Measurements from ENCODE around the gene SAMM50. TPM values are rescaled to one million over a fixed set of nuclear protein-coding genes. Genes with fewer than 3 reads are reported as not detected.

SAMM50 gene
- total and polyA plus RNA-seq, 10 of the 15 experiments (the other 5 are each of a cell fraction or from before 2014, with no cell fraction given) = 38.2 to 126 (median 62.4) TPM

DNA sequence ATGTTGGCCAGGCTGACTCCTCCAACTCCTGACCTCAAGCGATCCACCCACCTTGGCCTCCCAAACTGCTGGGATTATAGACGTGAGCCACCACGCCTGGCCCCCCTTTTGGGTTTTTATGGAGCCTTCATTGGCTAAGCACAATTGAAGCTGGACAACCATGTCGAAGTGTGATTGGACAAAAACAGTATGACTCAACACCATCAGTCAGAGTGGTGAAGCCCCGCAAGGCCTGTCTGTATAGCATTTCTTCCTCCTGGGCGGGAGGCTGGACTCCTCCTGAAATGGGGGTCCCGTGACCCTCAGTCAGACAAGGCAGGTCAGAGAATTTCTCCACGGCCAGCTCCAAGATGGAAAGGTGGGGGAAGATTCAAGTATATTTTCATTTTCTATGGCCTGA, 65.7 kb downstream of the SAMM50 start:
- Histone ChIP-seq H3K4me1 (ENCODE audit: control insufficient read depth, insufficient read depth, low read length) (peaks cover 3% of the 10 kb centered on the region; the same call in 1 of the 2 replicates), H2AFZ (ENCODE audit: control insufficient read depth, low read depth, low read length) (no peak overlapping the region), H3K79me2 (ENCODE audit: control insufficient read depth, insufficient read depth, low read length) (peaks cover 39% of the 10 kb centered on the region), H3K4me2 (ENCODE audit: control insufficient read depth, insufficient read depth) (no peak overlapping the region), H3K9ac (ENCODE audit: control insufficient read depth, insufficient read depth, low read length) (no peak overlapping the region), H3K4me3 (0 out of 2 replicates have a peak overlapping the region, but pooled peaks have one; percentile 40), H3K27ac (ENCODE audit: control insufficient read depth, insufficient read depth) (no peak overlapping the region), H3K36me3 (ENCODE audit: control insufficient read depth in 2 of 2, insufficient read depth in 2 of 2, low read length in 1 of 2) (no peaks in the 10 kb centered on the region), H4K20me1 (ENCODE audit: control insufficient read depth, insufficient read depth) (no peaks in the 10 kb centered on the region), H3K27me3 (replicated peaks in 1 of 2; ENCODE audit: control insufficient read depth in 2 of 2, insufficient read depth in 2 of 2, low read length in 1 of 2) (no peaks in the 10 kb centered on the region), H3K9me3 (replicated peaks; ENCODE audit: control insufficient read depth, insufficient read depth, low read length) (no peaks in the 10 kb centered on the region)
- POLR2A ChIA-PET = interaction anchor here (0.6 kb wide), 1 partner anchor 23 kb away, joined by 5 read pairs; no protein-coding TSS in a partner anchor
- intact Hi-C loops (cut with micrococcal nuclease; ENCODE audit: unreplicated experiment) = no loop called here
- RAD21 ChIA-PET (ENCODE audit: unreplicated experiment) = interaction anchor here (0.9 to 2.4 kb wide), 3 partner anchors 28 to 65 kb away, joined by 3 to 10 read pairs (median 8); no protein-coding TSS in a partner anchor
- CTCF ChIA-PET = interaction anchor here (1.2 to 9.4 kb wide), 3 partner anchors 27 to 65 kb away, joined by 3 to 74 read pairs (median 10); no protein-coding TSS in a partner anchor
- SMC1A ChIA-PET (ENCODE audit: uncharacterized antibody, unreplicated experiment) = interaction anchor here (1.2 to 3.8 kb wide), 3 partner anchors 27 to 65 kb away, joined by 3 to 16 read pairs (median 13); no protein-coding TSS in a partner anchor
- DNase-seq (ENCODE audit: low read depth, low spot score) (no peak), FAIRE-seq (no peak), ATAC-seq (no peak)
- BruUV-seq (replicated peaks) = no TSS peak
- TF ChIP-seq CHD4 (IDR thresholded peaks at IDR 0.05) (no peak), CHD1 (IDR thresholded peaks at IDR 0.05; ENCODE audit: low read depth, low read length) (no peak), STAT3 (IDR thresholded peaks at IDR 0.05; ENCODE audit: low read depth, low read length) (no peak), ATF7 (IDR thresholded peaks at IDR 0.05; ENCODE audit: low read depth) (no peak), PKNOX1 (IDR thresholded peaks at IDR 0.05) (no peak), POU2F2 (IDR thresholded peaks at IDR 0.05; ENCODE audit: borderline replicate concordance, low read depth, low read length) (no peak), RUNX3 (IDR thresholded peaks at IDR 0.05; ENCODE audit: low read length) (no peak), NR2C1 (IDR thresholded peaks at IDR 0.05) (no peak), SMAD5 (IDR thresholded peaks at IDR 0.05; ENCODE audit: low read depth) (no peak), MYB (IDR thresholded peaks at IDR 0.05; ENCODE audit: borderline replicate concordance, low read depth, low read length) (no peak), HCFC1 (IDR thresholded peaks at IDR 0.05; ENCODE audit: low read length) (no peak), SREBF2 (IDR thresholded peaks at IDR 0.05; ENCODE audit: low read length) (no peak), CBX5 (IDR thresholded peaks at IDR 0.05; ENCODE audit: low read depth) (no peak), JUNB (IDR thresholded peaks at IDR 0.05) (no peak), SP1 (IDR thresholded peaks at IDR 0.05; ENCODE audit: low read depth, low read length) (no peak), MYC (IDR thresholded peaks at IDR 0.05; ENCODE audit: insufficient read depth, insufficient read length, insufficient replicate concordance, low read length, severe bottlenecking) (no peak), ETV6 (conservative IDR thresholded peaks at IDR 0.05 in 1 of 2, IDR thresholded peaks at IDR 0.05 in 1 of 2; ENCODE audit: borderline replicate concordance in 1 of 2, low read depth in 1 of 2) (no peak)
- TF ChIP-seq, protein P1, sequence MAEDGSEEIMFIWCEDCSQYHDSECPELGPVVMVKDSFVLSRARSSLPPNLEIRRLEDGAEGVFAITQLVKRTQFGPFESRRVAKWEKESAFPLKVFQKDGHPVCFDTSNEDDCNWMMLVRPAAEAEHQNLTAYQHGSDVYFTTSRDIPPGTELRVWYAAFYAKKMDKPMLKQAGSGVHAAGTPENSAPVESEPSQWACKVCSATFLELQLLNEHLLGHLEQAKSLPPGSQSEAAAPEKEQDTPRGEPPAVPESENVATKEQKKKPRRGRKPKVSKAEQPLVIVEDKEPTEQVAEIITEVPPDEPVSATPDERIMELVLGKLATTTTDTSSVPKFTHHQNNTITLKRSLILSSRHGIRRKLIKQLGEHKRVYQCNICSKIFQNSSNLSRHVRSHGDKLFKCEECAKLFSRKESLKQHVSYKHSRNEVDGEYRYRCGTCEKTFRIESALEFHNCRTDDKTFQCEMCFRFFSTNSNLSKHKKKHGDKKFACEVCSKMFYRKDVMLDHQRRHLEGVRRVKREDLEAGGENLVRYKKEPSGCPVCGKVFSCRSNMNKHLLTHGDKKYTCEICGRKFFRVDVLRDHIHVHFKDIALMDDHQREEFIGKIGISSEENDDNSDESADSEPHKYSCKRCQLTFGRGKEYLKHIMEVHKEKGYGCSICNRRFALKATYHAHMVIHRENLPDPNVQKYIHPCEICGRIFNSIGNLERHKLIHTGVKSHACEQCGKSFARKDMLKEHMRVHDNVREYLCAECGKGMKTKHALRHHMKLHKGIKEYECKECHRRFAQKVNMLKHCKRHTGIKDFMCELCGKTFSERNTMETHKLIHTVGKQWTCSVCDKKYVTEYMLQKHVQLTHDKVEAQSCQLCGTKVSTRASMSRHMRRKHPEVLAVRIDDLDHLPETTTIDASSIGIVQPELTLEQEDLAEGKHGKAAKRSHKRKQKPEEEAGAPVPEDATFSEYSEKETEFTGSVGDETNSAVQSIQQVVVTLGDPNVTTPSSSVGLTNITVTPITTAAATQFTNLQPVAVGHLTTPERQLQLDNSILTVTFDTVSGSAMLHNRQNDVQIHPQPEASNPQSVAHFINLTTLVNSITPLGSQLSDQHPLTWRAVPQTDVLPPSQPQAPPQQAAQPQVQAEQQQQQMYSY (CRISPR knock-in tag; IDR thresholded peaks at IDR 0.05) = no peak
- in situ Hi-C loops (cut with MboI) = no loop called here
- WGBS (ENCODE audit: insufficient coverage, insufficient replicate concordance, low lambda C conversion rate, missing lambda C conversion rate) = 98% methylated on average over 8 of the region's 8 CpGs

Data from GM12878 (cell line).